GM19372 (cell line): ENCODE measurements around the gene RASAL2.
A peak's percentile ranks its signal among the peaks of the same experiment; 100 is the strongest.
"Not testable (repeated sequence)": the region's sequence is repeated elsewhere in the genome, so short reads cannot be mapped to it uniquely, and the experiment has no call there.

Experiments
- ATAC-seq: cut with Tn5 transposase; IDR thresholded peaks from one replicate; pipeline ENCODE4 v1.9.1; 2021; ENCODE audit warnings: mild to moderate bottlenecking, low read depth, moderate library complexity; ENCODE audit not compliant: unreplicated experiment

The RASAL2 gene

GRCh38 chr1:178151831-178152230 is 57.9 kb downstream of the RASAL2 start:
- ATAC-seq, result no peak

- ATAC-seq, result no peak
Observed at GRCh38 chr1:178155481-178156255, 61.8 kb downstream of the RASAL2 start.

- ATAC-seq, result no peak
Observed at GRCh38 chr1:178160736-178161475, 67.0 kb downstream of the RASAL2 start.

- ATAC-seq, result no peak
Observed at GRCh38 chr1:178161516-178161915, 67.6 kb downstream of the RASAL2 start.

- ATAC-seq, result no peak
Observed at GRCh38 chr1:178165196-178165595, 71.3 kb downstream of the RASAL2 start.

- ATAC-seq, result no peak
Observed at GRCh38 chr1:178166429-178167024, 72.6 kb downstream of the RASAL2 start.

GRCh38 chr1:178168536-178168935 is 74.6 kb downstream of the RASAL2 start:
- ATAC-seq, result no peak

GRCh38 chr1:178169649-178170048 is 75.7 kb downstream of the RASAL2 start:
- no peak for ATAC-seq

- no peak for ATAC-seq
Observed at GRCh38 chr1:178172939-178173338, 79.0 kb downstream of the RASAL2 start.

GRCh38 chr1:178174539-178174938 is 80.6 kb downstream of the RASAL2 start:
- no peak for ATAC-seq

- no peak for ATAC-seq
Observed at GRCh38 chr1:178180405-178180804, 86.5 kb downstream of the RASAL2 start.

GRCh38 chr1:178183796-178184195 is 89.9 kb downstream of the RASAL2 start:
- ATAC-seq, result no peak

GRCh38 chr1:178188306-178188705 is 94.4 kb downstream of the RASAL2 start:
- no peak for ATAC-seq

GRCh38 chr1:178189814-178190213 is 95.9 kb downstream of the RASAL2 start:
- peak; percentile 50 for ATAC-seq

GRCh38 chr1:178190881-178191280 is 97.0 kb downstream of the RASAL2 start:
- ATAC-seq, result no peak

- ATAC-seq, result no peak
Observed at GRCh38 chr1:178192686-178193085, 98.8 kb downstream of the RASAL2 start.

- no peak for ATAC-seq
Observed at GRCh38 chr1:178196631-178197030, 102.7 kb downstream of the RASAL2 start.

GRCh38 chr1:178202095-178202494 is 108.2 kb downstream of the RASAL2 start:
- ATAC-seq, result not testable (repeated sequence)

GRCh38 chr1:178202546-178202945 is 108.6 kb downstream of the RASAL2 start:
- not testable (repeated sequence) for ATAC-seq

GRCh38 chr1:178208269-178208856 is 114.5 kb downstream of the RASAL2 start:
- ATAC-seq, result not testable (repeated sequence)

GRCh38 chr1:178209935-178210334 is 116.0 kb downstream of the RASAL2 start:
- ATAC-seq, result no peak
